GM13976 (cell line): ENCODE data around the gene GAS1.

Source experiments
- DNase-seq: peaks from one replicate; pipeline ENCODE4 v3.0.0; 2012; ENCODE audit warnings: low spot score
- CTCF ChIP-seq: IDR thresholded peaks from 2 replicates; pipeline ENCODE4 v1.5.1; 2012; ENCODE audit warnings: borderline replicate concordance, mild to moderate bottlenecking; ENCODE audit not compliant: insufficient read depth; ENCODE audit errors: extremely low read depth, missing control alignments, control extremely low read depth
- in situ Hi-C: fragments of 300-500 bp; cut with MboI; formaldehyde crosslinking; loops from one replicate; pipeline ENCODE4 v1.12.0; 2022; ENCODE audit warnings: low sequenced_read_pairs, mixed read lengths, inconsistent platforms; ENCODE audit not compliant: unreplicated experiment

Gene GAS1

DNA sequence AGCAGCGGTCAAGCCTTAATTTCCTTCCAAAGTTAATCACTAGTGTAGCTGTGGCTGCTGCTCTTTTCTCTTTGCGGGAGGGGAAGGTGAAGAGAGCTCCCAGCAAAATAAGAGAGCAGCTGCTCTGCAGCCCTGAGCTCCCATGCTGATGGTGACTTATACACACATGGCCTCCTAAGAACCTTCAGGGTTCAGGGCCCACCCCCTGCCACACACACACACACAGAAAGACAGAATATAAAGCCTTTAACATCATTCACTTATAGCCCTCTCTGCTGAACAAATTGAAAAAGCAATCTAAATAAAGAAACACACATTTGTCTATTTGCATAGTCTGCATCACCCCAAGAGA, 43.6 kb downstream of the GAS1 start:
- no peak for TF ChIP-seq CTCF
- DNase-seq: no peak
- in situ Hi-C loops: no loop called here

GRCh38 chr9:86902991-86903733, 44.1 kb downstream of the GAS1 start:
- DNase-seq: no peak
- in situ Hi-C loops: no loop called here
- TF ChIP-seq CTCF: no peak

GRCh38 chr9:86902586-86902985, 44.7 kb downstream of the GAS1 start:
- in situ Hi-C loops: no loop called here
- no peak for DNase-seq
- TF ChIP-seq CTCF: no peak

DNA sequence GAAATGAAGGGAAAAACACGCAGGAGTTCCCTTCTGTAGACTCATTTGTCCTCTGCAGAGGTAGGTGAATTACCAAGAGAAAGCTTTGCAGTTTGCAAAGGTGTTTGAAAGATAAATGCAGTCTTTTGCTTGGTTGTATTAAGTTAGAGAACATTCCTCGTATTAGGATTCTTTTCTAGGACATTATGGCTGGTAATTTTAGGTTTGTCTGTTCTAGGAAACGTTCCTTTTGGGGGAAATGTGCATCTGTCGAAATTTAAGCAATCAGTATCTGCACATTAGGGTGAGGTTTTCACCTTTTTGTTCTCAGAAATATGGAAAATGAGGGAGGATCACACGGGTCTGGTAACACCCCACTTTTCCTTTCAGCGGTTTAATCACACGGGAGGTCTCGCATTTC, 45.1 kb downstream of the GAS1 start:
- in situ Hi-C loops: no loop called here
- no peak for TF ChIP-seq CTCF

DNA sequence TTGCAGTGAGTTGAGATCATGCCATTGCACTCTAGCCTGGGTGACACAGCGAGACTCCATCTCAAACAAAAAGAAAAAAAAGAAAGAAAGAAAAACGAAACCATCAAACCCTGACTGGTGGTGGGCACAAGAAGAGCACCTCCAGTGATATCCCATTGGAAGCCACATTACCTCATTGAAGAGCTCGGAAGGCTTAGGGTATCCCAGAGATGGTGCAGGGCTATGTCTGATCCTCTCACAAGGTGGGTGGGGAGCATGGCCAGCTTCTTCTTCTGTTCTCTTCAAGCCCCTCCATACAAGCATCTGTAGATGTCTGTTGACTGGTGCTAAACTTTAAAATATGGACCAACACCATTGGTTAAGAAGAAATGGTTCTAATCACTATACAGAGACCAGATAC, 45.8 kb downstream of the GAS1 start:
- in situ Hi-C loops: no loop called here
- no peak for TF ChIP-seq CTCF
- no peak for DNase-seq

More for the DNA sequence above, 45.1 kb downstream of the GAS1 start:
- DNase-seq: no peak
